ENCODE results near the gene PDSS1.

DNA sequence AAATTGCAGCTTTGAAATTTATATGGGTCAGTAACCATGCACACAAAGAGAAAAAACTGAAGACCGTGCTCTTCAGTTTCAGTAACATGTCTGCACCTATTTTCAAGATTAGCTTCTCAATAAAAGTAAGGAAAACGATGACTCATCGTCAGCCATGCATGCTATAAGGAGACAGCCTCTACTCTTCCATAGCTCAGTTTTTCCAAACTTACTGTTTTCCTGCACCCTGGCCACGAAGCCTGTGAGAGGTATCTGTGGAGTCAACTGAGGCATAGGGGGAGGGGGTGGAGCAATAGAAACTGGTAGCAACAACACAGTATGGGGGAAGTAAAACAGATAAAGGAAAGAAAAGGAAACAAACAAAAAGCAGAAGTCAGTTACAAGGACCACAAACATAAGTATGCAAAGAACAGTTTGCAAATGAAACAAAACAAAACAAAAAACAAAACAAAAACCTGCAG is 58.0 kb downstream of the PDSS1 start:
- TF ChIP-seq, protein P1, sequence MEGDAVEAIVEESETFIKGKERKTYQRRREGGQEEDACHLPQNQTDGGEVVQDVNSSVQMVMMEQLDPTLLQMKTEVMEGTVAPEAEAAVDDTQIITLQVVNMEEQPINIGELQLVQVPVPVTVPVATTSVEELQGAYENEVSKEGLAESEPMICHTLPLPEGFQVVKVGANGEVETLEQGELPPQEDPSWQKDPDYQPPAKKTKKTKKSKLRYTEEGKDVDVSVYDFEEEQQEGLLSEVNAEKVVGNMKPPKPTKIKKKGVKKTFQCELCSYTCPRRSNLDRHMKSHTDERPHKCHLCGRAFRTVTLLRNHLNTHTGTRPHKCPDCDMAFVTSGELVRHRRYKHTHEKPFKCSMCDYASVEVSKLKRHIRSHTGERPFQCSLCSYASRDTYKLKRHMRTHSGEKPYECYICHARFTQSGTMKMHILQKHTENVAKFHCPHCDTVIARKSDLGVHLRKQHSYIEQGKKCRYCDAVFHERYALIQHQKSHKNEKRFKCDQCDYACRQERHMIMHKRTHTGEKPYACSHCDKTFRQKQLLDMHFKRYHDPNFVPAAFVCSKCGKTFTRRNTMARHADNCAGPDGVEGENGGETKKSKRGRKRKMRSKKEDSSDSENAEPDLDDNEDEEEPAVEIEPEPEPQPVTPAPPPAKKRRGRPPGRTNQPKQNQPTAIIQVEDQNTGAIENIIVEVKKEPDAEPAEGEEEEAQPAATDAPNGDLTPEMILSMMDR (IDR thresholded peaks at IDR 0.05; ENCODE audit: poor library complexity) = no peak
- no peak for TF ChIP-seq EZH2 (IDR thresholded peaks at IDR 0.05; ENCODE audit: borderline replicate concordance)
